NCI-H82 treated with DMSO at 0.1 percent for 48 hours (cell line): Measurements from ENCODE around the gene ABCG8.
"Not testable (repeated sequence)": the region's sequence is repeated elsewhere in the genome, so short reads cannot be mapped to it uniquely, and the experiment has no call there.

ENCODE experiments used
- DNase-seq: peaks from one replicate; lab custom pipeline; 2025; ENCODE audit not compliant: unreplicated experiment; lab: John Stamatoyannopoulos, UW

The ABCG8 gene

GRCh38 chr2:43906448-43907109 is 67.8 kb downstream of the ABCG8 start:
- no peak for DNase-seq

- DNase-seq = not testable (repeated sequence)
These were observed 72.5 kb downstream of the ABCG8 start for GRCh38 chr2:43911136-43911790.

GRCh38 chr2:43924463-43924862 is 85.7 kb downstream of the ABCG8 start:
- no peak for DNase-seq

- DNase-seq = no peak
These were observed 86.7 kb downstream of the ABCG8 start for GRCh38 chr2:43925431-43925830.

GRCh38 chr2:43927442-43927841 is 88.7 kb downstream of the ABCG8 start:
- DNase-seq = no peak

GRCh38 chr2:43931293-43931692 is 92.5 kb downstream of the ABCG8 start:
- no peak for DNase-seq
